Psoas muscle (tissue), 8 donors: ENCODE data around the gene CLMN. TPM values are rescaled to one million over a fixed set of nuclear protein-coding genes. Genes with fewer than 3 reads are reported as not detected.

Source experiments
- ATAC-seq, 4 donors: fragments of 200-7000 bp; cut with Tn5 transposase; one replicate each; pipeline ENCODE4 v1.9.1; 2020; ENCODE audit warnings: moderate library complexity in 3 of 4, mild to moderate bottlenecking in 2 of 4
- DNase-seq, 2 donors: peaks; one replicate each; pipeline ENCODE4 v3.0.0-alpha.2; 2020
- H3K27ac ChIP-seq: fragments of 200-600 bp; one replicate; pipeline ENCODE4 v1.8.0; 2022
- H3K27me3 ChIP-seq, 3 donors: fragments of 200-600 bp in 1 of 3; one replicate each; pipeline versions ENCODE4 v1.6.1 to v1.8.0; 2013 to 2022; ENCODE audit warnings: low read length in 2 of 3, mild to moderate bottlenecking in 2 of 3, moderate library complexity in 1 of 3; ENCODE audit not compliant: insufficient read depth in 3 of 3
- H3K36me3 ChIP-seq, 2 donors: fragments of 200-600 bp in 1 of 2; one replicate each; pipeline versions ENCODE4 v1.6.1 to v1.8.0; 2013 to 2022; ENCODE audit warnings: low read depth in 1 of 2, mild to moderate bottlenecking in 1 of 2, moderate library complexity in 1 of 2; ENCODE audit not compliant: insufficient read depth in 1 of 2
- H3K4me1 ChIP-seq: fragments of 200-600 bp; one replicate; pipeline ENCODE4 v1.8.0; 2022
- H3K4me3 ChIP-seq: fragments of 200-600 bp; one replicate; pipeline ENCODE4 v1.8.0; 2022; ENCODE audit warnings: mild to moderate bottlenecking
- H3K9me3 ChIP-seq: fragments of 200-600 bp; one replicate; pipeline ENCODE4 v1.8.0; 2022
- CTCF ChIP-seq: fragments of 200-600 bp; IDR thresholded peaks from one replicate; pipeline ENCODE4 v1.8.0; 2022; ENCODE audit warnings: antibody characterized with exemption
- WGBS, 3 donors: extraction: QIAGEN DNeasy Blood & Tissue Kit; methylation state at CpG; one replicate each; pipeline versions ENCODE4 v1.1.6 to v1.1.7; 2013; 5-methylcytosine and 5-hydroxymethylcytosine counted together
- intact Hi-C, 2 donors: fragments of 100-400 bp; cut with DNase I; formaldehyde crosslinking; loops; one replicate each; pipeline versions ENCODE4 v1.11.0 to v1.14.2; 2022
- polyA plus RNA-seq, 3 donors: library from polyadenylated mRNA; stranded (reverse); fragments of 200-250 nt; gene quantifications; one replicate each; pipeline ENCODE4 v1.2.3, GENCODE V29; 2013
- total RNA-seq, 4 donors: library from RNA; stranded (reverse); fragmentation: NEBNext Ultra II Directional in 2 of 4; extraction: Animal tissue kit (Norgen Biotek cat#: 25700) in 2 of 4; gene quantifications; one replicate each; pipeline versions ENCODE4 v1.2.1 to v1.2.4, GENCODE V29; 2021 to 2023
- donor health status: healthy with polysubstance abuse.
- donor health status: DM: no; HTN: no; CAD: no; lungs with moderate emphysema.
- donor health status: Bipolar disorder and iron deficiency.
- donor health status: healthy.
- donor health status: DM: yes; HTN: yes; CAD: no.
- donor health status: DM: no; HTN: no; CAD: no.
- donor health status: DM: no; HTN: no; CAD: no.
- donor health status: DM: yes; HTN: yes; CAD: no.

The CLMN gene
- total and polyA plus RNA-seq, 7 donors = 1.7 to 9.6 (median 3.9) TPM

DNA sequence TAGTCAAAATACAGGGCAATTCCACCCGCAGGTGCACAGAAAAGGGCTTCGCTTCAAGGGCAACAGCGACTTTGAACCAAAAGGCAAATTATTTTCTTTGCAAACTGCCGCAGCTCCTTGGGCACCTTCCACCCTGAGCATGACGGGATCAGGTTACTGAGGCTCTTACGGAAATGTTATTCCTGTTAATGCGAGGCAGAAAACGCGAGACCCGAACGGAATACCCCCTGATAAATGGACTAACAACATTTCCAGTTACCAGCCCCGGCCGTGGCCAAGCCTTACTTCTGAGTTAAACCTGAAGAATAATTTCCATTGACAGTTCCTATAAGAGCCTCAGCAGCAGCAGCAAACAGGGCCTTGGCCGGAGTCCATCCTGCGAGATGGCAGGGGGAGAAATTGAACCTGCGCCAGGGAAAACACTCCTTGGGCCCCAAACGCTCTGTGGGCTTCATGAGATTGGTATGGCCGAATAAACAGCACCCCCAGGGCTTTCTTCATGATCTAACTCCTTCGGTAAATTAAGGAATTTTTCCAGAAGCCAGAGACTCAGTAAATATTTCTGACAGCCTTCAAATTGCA is 92.3 kb downstream of the CLMN start:
- H3K36me3 ChIP-seq = no peaks in the 10 kb centered on the region
- TF ChIP-seq CTCF = no peak
- peaks cover 8% of the 10 kb centered on the region for H3K4me1 ChIP-seq
- H3K4me3 ChIP-seq = peak overlapping the region; percentile 49
- H3K27me3 ChIP-seq = no peaks in the 10 kb centered on the region
- intact Hi-C loops = no loop called here
- DNase-seq (no peak), ATAC-seq (no peak)
- H3K27ac ChIP-seq = no peak overlapping the region
- WGBS, 3 donors = 29 to 36% (median 30%) methylated on average over 19 of the region's 19 CpGs
- H3K9me3 ChIP-seq = no peaks in the 10 kb centered on the region

GRCh38 chr14:95226801-95227200 is 92.9 kb downstream of the CLMN start:
- peak overlapping the region; percentile 49 for H3K4me3 ChIP-seq
- WGBS, 3 donors = 51 to 64% (median 56%) methylated on average over 8 of the region's 8 CpGs
- peaks cover 8% of the 10 kb centered on the region for H3K4me1 ChIP-seq
- ATAC-seq (no peak), DNase-seq (no peak)
- TF ChIP-seq CTCF = no peak
- intact Hi-C loops = no loop called here
- H3K27ac ChIP-seq = no peak overlapping the region
- H3K27me3 ChIP-seq = no peaks in the 10 kb centered on the region
- no peaks in the 10 kb centered on the region for H3K36me3 ChIP-seq
- no peaks in the 10 kb centered on the region for H3K9me3 ChIP-seq

DNA sequence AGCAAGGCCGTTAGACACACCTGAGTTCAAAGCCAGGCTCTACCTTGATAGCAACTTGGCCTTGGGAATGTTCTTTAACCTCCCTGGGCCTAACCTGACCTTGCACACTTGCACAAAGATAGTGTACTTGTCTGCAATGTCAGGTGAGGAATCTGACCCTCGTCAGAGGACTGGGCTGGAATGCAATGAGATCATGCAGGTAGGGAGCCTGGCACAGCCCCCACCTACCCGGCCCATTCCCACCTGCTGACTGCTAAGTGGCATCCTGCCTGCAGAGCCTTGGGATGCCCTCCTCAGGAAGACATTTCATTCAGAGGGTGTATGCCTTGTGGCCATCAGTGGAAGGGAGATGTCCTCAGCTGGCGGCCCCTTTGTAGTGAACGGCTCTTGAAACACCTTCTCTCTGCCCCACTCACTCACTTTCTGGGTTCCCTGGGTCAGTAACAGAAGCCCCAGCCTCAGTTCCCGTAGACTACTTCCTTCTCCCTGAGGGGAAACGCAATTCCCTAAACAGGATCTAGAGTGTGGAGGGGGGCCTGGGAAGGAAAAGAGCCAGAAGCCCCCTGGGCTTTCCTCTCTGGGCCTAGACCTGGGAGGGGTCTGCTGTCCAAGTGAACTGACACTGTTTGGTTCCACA is 94.3 kb downstream of the CLMN start:
- TF ChIP-seq CTCF = no peak
- no peaks in the 10 kb centered on the region for H3K27me3 ChIP-seq
- 89% methylated on average over 7 of the region's 7 CpGs for WGBS, 3 donors
- H3K4me3 ChIP-seq = no peak overlapping the region
- intact Hi-C loops = no loop called here
- no peaks in the 10 kb centered on the region for H3K36me3 ChIP-seq
- H3K4me1 ChIP-seq = peaks cover 8% of the 10 kb centered on the region
- ATAC-seq (no peak), DNase-seq (no peak)
- H3K27ac ChIP-seq = no peak overlapping the region
- no peaks in the 10 kb centered on the region for H3K9me3 ChIP-seq

DNA sequence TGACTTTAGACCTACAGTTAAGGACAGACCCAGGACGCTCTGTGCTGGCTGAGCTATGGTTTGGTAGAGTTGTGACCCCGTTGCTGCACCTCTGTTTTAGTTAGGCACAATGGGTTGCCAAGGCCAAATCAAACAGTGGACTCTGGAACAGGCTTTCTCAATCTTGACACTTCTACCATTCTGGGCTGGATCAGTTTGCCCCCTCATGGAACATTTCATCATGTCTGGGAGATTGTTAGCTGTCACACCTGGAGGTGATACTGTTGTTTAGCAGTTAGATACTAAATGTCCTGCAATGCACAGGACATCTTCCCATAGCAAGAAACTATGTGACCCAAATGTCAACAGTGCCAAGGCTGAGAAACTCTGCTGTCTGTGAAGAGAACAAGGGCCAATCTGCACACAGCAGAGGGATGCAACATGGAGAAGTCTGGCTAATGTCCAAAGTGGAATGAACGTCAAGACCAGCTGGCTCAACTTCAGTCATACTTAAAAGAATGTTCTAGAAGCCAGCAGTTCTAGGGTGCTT is 96.8 kb downstream of the CLMN start:
- H3K4me1 ChIP-seq = peaks cover 8% of the 10 kb centered on the region
- no peak overlapping the region for H3K4me3 ChIP-seq
- TF ChIP-seq CTCF = no peak
- WGBS, 3 donors = 62 to 69% (median 63%) methylated on average over 3 of the region's 3 CpGs
- DNase-seq (no peak), ATAC-seq (peak in 2 of 4 donors; percentile 23 to 44)
- intact Hi-C loops = no loop called here
- no peak overlapping the region for H3K27ac ChIP-seq
- no peaks in the 10 kb centered on the region for H3K9me3 ChIP-seq
- no peaks in the 10 kb centered on the region for H3K27me3 ChIP-seq
- H3K36me3 ChIP-seq = no peaks in the 10 kb centered on the region
